ENCODE data around the gene GRM4. TPM values are rescaled to one million over a fixed set of nuclear protein-coding genes. Genes with fewer than 3 reads are reported as not detected.

The GRM4 gene
- total RNA-seq, 1 experiment from 2014 or later: 0.41 TPM

- intact Hi-C loops (cut with micrococcal nuclease; ENCODE audit: unreplicated experiment): no loop called here
- no peak overlapping the region for H3K4me3 ChIP-seq (ENCODE audit: low read depth, low read length, poor library complexity, severe bottlenecking)
- no peak overlapping the region for H3K27ac ChIP-seq (ENCODE audit: low read depth, low read length, poor library complexity, severe bottlenecking)
- no peaks in the 10 kb centered on the region for H3K9me3 ChIP-seq (ENCODE audit: low read depth, low read length, poor library complexity, severe bottlenecking)
- H3K4me1 ChIP-seq (ENCODE audit: insufficient read depth, low read length, poor library complexity, severe bottlenecking): peaks cover 11% of the 10 kb centered on the region
- no TSS peak for BruUV-seq (replicated peaks)
- no peaks in the 10 kb centered on the region for H3K36me3 ChIP-seq (ENCODE audit: insufficient read depth, low read length, poor library complexity, severe bottlenecking)
- ChIA-PET CTCF (no interaction called here), POLR2A (ENCODE audit: low non-redundant PET) (no interaction called here)
- DNase-seq (ENCODE audit: low spot score): no peak
- TF ChIP-seq EZH2 (IDR thresholded peaks at IDR 0.05; ENCODE audit: borderline replicate concordance, low read depth, low read length, poor library complexity, severe bottlenecking) (no peak), CTCF (conservative IDR thresholded peaks at IDR 0.05; ENCODE audit: low read depth, low read length) (no peak)
- H3K27me3 ChIP-seq (replicated peaks; ENCODE audit: insufficient read depth, low read depth, low read length, poor library complexity): no peaks in the 10 kb centered on the region
Measured at GRCh38 chr6:33979750-33980149, 166.1 kb downstream of the GRM4 start.

GRCh38 chr6:33978412-33979150 is 167.3 kb downstream of the GRM4 start:
- Histone ChIP-seq H3K9me3 (ENCODE audit: low read depth, low read length, poor library complexity, severe bottlenecking) (no peaks in the 10 kb centered on the region), H3K27me3 (replicated peaks; ENCODE audit: insufficient read depth, low read depth, low read length, poor library complexity) (no peaks in the 10 kb centered on the region), H3K36me3 (ENCODE audit: insufficient read depth, low read length, poor library complexity, severe bottlenecking) (no peaks in the 10 kb centered on the region), H3K27ac (ENCODE audit: low read depth, low read length, poor library complexity, severe bottlenecking) (no peak overlapping the region), H3K4me3 (ENCODE audit: low read depth, low read length, poor library complexity, severe bottlenecking) (no peak overlapping the region), H3K4me1 (ENCODE audit: insufficient read depth, low read length, poor library complexity, severe bottlenecking) (peaks cover 11% of the 10 kb centered on the region)
- intact Hi-C loops (cut with micrococcal nuclease; ENCODE audit: unreplicated experiment): no loop called here
- no TSS peak for BruUV-seq (replicated peaks)
- TF ChIP-seq EZH2 (IDR thresholded peaks at IDR 0.05; ENCODE audit: borderline replicate concordance, low read depth, low read length, poor library complexity, severe bottlenecking): no peak
- TF ChIP-seq CTCF (conservative IDR thresholded peaks at IDR 0.05; ENCODE audit: low read depth, low read length): no peak
- ChIA-PET POLR2A (ENCODE audit: low non-redundant PET) (no interaction called here), CTCF (interaction anchor here (1.1 kb wide), 1 partner anchor 267 kb away, joined by 3 read pairs; the partner anchor contains the start of gene UQCC2)
- DNase-seq (ENCODE audit: low spot score): no peak

GRCh38 chr6:33977606-33978411 is 168.1 kb downstream of the GRM4 start:
- Histone ChIP-seq H3K9me3 (ENCODE audit: low read depth, low read length, poor library complexity, severe bottlenecking) (no peaks in the 10 kb centered on the region), H3K36me3 (ENCODE audit: insufficient read depth, low read length, poor library complexity, severe bottlenecking) (no peaks in the 10 kb centered on the region), H3K4me1 (ENCODE audit: insufficient read depth, low read length, poor library complexity, severe bottlenecking) (peaks cover 11% of the 10 kb centered on the region), H3K27ac (ENCODE audit: low read depth, low read length, poor library complexity, severe bottlenecking) (no peak overlapping the region), H3K4me3 (ENCODE audit: low read depth, low read length, poor library complexity, severe bottlenecking) (no peak overlapping the region), H3K27me3 (replicated peaks; ENCODE audit: insufficient read depth, low read depth, low read length, poor library complexity) (no peaks in the 10 kb centered on the region)
- BruUV-seq (replicated peaks): no TSS peak
- no peak for DNase-seq (ENCODE audit: low spot score)
- CTCF ChIA-PET: no interaction called here
- TF ChIP-seq CTCF (conservative IDR thresholded peaks at IDR 0.05; ENCODE audit: low read depth, low read length): no peak
- TF ChIP-seq EZH2 (IDR thresholded peaks at IDR 0.05; ENCODE audit: borderline replicate concordance, low read depth, low read length, poor library complexity, severe bottlenecking): no peak
- intact Hi-C loops (cut with micrococcal nuclease; ENCODE audit: unreplicated experiment): no loop called here
- POLR2A ChIA-PET (ENCODE audit: low non-redundant PET): no interaction called here
